Ishikawa (cell line): ENCODE measurements around the gene FEZF2.

ENCODE experiments used
- CEBPB ChIP-seq: IDR thresholded peaks from 2 replicates; pipeline ENCODE4 v1.6.1; 2012
- EP300 ChIP-seq: IDR thresholded peaks from 2 replicates; pipeline ENCODE4 v1.6.1; 2012; ENCODE audit warnings: borderline replicate concordance
- FOXM1 ChIP-seq: IDR thresholded peaks from 2 replicates; pipeline ENCODE4 v1.6.1; 2012; ENCODE audit warnings: low read depth, borderline replicate concordance
- NFIC ChIP-seq: IDR thresholded peaks from 2 replicates; pipeline ENCODE4 v1.6.1; 2012
- RAD21 ChIP-seq: IDR thresholded peaks from 2 replicates; pipeline ENCODE4 v1.6.1; 2012; ENCODE audit warnings: low read depth
- REST ChIP-seq: IDR thresholded peaks from 2 replicates; pipeline ENCODE4 v1.6.1; 2012; ENCODE audit warnings: low read depth, mild to moderate bottlenecking
- TAF1 ChIP-seq: IDR thresholded peaks from 2 replicates; pipeline ENCODE4 v1.6.1; 2012; ENCODE audit warnings: low read depth, mild to moderate bottlenecking
- TEAD4 ChIP-seq: IDR thresholded peaks from 2 replicates; pipeline ENCODE4 v1.6.1; 2012
- YY1 ChIP-seq: IDR thresholded peaks from 2 replicates; pipeline ENCODE4 v1.6.1; 2012; ENCODE audit warnings: low read depth
- TF ChIP-seq, protein P1 (sequence below): IDR thresholded peaks from 2 replicates; pipeline ENCODE4 v1.6.1; 2012

DNA sequence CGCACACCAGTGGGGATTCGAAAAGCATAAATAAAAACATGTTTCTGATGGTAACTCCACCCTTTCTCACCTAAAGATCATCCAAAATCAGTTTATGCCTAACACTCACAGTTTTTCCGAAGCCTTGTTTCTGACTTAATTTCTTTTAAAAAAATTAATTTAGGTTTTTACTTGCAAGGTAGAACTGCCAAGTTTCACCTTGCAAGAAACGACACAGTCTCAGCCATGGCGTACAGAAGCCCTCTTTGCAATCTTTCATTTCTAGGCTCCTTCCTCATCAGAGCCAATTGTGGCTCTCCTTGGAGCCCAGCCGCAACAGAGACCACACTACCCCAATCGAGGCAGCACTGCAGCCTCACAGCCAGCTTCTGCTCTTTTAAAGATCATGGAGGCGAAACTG is 31.0 kb upstream of the FEZF2 start:
- TF ChIP-seq YY1 (no peak), FOXM1 (no peak), RAD21 (no peak), REST (no peak), TAF1 (no peak), EP300 (no peak), CEBPB (no peak), TEAD4 (no peak), NFIC (no peak)
- TF ChIP-seq, protein P1, sequence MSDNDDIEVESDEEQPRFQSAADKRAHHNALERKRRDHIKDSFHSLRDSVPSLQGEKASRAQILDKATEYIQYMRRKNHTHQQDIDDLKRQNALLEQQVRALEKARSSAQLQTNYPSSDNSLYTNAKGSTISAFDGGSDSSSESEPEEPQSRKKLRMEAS, result no peak
